ENCODE data around the gene MGLL. TPM values are rescaled to one million over a fixed set of nuclear protein-coding genes. Genes with fewer than 3 reads are reported as not detected.

MGLL gene
- total and polyA plus RNA-seq, 8 donors: 8.6 to 318 (median 16.0) TPM

DNA sequence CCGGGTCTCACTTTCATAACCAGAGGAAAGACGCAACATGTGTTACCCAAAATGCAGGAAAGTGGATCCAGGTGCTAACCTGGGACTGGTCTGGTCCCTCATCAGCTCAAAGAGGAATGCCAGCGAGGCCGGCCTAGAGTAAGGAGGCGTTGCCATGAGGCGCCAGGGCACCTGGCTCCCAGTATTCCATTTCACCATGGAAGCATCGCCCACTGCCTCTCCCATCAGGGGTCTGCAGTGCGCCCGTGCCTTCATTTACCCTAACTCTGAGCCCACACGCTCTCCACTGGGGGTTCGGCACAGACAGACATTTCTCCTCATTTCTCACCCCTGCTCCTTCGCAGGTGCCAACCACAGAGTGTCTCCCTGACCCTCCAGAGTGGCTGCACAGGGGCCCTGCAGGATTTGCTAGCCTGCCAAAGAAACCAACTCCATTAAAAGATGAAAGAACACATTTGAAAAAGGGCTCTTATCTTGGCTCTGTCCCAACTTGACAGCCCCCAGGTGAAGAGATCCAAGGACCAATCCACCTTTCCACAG lies 88.1 kb downstream of the MGLL start:
- intact Hi-C loops (cut with DNase I): no loop called here
- no peak for ATAC-seq

DNA sequence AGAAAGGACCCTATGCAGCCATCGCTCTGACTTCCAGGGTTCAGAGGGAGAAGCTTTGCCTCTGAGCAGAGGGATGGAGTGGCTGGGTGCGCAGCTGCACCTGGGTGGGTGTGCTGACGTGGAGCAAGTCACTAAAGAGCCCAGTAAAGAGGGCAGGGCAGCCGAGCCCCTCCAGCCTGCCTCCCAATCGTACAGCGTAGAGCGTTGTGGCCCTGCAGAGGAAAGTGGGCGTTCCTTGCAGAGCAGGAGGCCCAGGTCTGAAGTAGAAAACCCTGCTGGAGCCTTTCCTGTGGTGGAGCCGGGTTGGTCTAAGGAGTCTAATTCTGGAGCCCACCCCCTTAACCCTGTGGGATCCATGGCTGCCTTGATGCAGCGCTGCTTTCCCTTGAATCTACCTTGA lies 88.5 kb downstream of the MGLL start:
- Histone ChIP-seq H3K36me3 (no peaks in the 10 kb centered on the region), H3K4me3 (no peak overlapping the region), H3K4me1 (peaks cover 25 to 87% of the 10 kb centered on the region in 2 donors), H3K27ac (peak overlapping the region in 1 of 2 donors; percentile 80), H3K9me3 (no peaks in the 10 kb centered on the region), H3K27me3 (no peaks in the 10 kb centered on the region)
- no peak for ATAC-seq
- DNase-seq: no peak
- TF ChIP-seq, protein P1, sequence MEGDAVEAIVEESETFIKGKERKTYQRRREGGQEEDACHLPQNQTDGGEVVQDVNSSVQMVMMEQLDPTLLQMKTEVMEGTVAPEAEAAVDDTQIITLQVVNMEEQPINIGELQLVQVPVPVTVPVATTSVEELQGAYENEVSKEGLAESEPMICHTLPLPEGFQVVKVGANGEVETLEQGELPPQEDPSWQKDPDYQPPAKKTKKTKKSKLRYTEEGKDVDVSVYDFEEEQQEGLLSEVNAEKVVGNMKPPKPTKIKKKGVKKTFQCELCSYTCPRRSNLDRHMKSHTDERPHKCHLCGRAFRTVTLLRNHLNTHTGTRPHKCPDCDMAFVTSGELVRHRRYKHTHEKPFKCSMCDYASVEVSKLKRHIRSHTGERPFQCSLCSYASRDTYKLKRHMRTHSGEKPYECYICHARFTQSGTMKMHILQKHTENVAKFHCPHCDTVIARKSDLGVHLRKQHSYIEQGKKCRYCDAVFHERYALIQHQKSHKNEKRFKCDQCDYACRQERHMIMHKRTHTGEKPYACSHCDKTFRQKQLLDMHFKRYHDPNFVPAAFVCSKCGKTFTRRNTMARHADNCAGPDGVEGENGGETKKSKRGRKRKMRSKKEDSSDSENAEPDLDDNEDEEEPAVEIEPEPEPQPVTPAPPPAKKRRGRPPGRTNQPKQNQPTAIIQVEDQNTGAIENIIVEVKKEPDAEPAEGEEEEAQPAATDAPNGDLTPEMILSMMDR (IDR thresholded peaks at IDR 0.05): no peak
- intact Hi-C loops (cut with DNase I): no loop called here

More for the DNA sequence above, 88.1 kb downstream of the MGLL start:
- no peak for DNase-seq
- Histone ChIP-seq H3K36me3 (no peaks in the 10 kb centered on the region), H3K27ac (peak overlapping the region; percentile 6 to 80), H3K4me3 (no peak overlapping the region), H3K9me3 (no peaks in the 10 kb centered on the region), H3K4me1 (peaks cover 25 to 86% of the 10 kb centered on the region in 2 donors), H3K27me3 (no peaks in the 10 kb centered on the region)
- TF ChIP-seq, protein P1 (IDR thresholded peaks at IDR 0.05): no peak

DNA sequence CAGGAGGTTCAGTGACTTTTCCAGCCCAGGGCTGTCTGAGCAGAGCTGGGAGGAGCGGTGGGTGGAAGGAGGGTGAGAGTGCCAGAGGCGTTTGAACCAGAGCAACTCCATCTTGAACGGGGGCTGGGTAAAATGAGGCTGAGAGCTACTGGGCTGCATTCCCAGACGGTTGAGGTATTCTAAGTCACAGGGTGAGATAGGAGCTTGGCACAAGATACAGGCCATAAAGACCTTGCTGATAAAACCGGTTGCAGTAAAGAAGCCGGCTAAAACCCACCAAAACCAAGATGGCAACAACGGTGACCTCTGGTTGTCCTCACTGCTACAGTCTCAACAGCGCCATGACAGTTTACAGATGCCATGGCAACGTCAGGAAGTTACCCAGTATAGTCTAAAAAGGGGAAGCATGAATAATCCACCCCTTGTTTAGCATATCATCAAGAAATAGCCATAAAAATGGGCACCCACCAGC lies 89.4 kb downstream of the MGLL start:
- H3K4me1 ChIP-seq: peaks cover 19 to 83% of the 10 kb centered on the region in 2 donors
- no peak for ATAC-seq
- H3K27me3 ChIP-seq: no peaks in the 10 kb centered on the region
- TF ChIP-seq, protein P1 (IDR thresholded peaks at IDR 0.05): no peak
- no peaks in the 10 kb centered on the region for H3K36me3 ChIP-seq
- intact Hi-C loops (cut with DNase I): no loop called here
- no peak for DNase-seq
- no peak overlapping the region for H3K4me3 ChIP-seq
- no peak overlapping the region for H3K27ac ChIP-seq
- no peaks in the 10 kb centered on the region for H3K9me3 ChIP-seq

DNA sequence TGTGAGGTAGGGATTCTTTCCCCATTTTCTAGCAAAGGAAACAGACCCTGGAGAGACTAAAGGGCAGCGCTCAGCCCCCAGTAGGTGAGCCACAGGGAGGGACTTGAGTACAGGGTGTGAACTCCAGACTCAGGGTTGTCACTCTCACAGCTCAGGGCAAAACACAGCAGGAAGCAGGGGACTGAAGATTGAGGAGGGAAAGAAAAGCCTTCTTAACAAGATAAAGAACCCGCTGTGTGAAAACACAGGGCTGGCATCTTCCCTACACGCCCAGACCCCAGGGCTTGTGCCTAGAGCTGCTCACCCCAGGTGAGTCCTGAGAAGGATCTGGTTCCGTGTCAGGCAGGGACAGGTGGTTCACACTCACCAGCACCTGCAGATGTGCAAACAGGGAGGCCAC lies 90.0 kb downstream of the MGLL start:
- ATAC-seq (no peak), DNase-seq (no peak)
- no peaks in the 10 kb centered on the region for H3K36me3 ChIP-seq
- H3K27me3 ChIP-seq: no peaks in the 10 kb centered on the region
- H3K27ac ChIP-seq: no peak overlapping the region
- no peaks in the 10 kb centered on the region for H3K9me3 ChIP-seq
- TF ChIP-seq, protein P1 (IDR thresholded peaks at IDR 0.05): no peak
- intact Hi-C loops (cut with DNase I): no loop called here
- peaks cover 17 to 77% of the 10 kb centered on the region in 2 donors for H3K4me1 ChIP-seq
- no peak overlapping the region for H3K4me3 ChIP-seq

DNA sequence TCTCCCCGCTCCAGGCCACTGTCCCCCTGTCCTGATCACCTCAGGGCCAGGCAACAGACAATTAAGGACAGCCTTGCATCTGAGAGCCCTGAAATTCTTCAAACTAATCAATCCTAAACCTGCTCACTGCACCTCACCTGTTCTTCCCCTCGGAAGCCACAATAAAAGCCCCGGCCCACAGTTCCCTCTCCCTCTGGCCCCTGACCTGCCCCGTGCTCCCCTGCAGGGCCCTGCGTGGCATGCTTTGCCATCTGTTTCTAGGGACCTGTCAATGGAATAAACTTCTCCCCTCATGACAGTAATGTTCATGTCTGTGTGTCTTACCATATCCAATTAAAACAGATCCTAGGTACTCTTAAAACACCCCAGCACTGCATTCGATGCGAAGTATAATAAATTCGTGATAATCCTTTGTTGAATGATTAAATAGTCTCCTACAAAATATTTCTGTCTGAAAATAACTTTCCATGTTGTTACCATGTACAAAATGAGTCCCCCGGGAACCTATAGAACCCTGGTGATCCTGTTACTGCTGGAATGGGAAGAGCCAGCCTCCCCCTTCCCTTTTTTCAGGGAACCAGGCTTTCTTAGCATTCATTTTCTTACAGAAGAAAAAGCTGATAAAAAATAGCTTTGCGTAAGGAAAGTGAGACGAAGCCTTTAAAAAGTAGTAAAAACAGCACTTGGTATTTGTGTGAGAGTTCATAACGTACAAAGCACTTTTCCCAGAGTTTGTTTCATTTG lies 90.6 kb downstream of the MGLL start:
- TF ChIP-seq, protein P1 (IDR thresholded peaks at IDR 0.05): no peak
- DNase-seq (no peak), ATAC-seq (no peak)
- no peaks in the 10 kb centered on the region for H3K27me3 ChIP-seq
- peaks cover 17 to 72% of the 10 kb centered on the region in 2 donors for H3K4me1 ChIP-seq
- no peak overlapping the region for H3K27ac ChIP-seq
- no peaks in the 10 kb centered on the region for H3K36me3 ChIP-seq
- H3K9me3 ChIP-seq: no peaks in the 10 kb centered on the region
- no peak overlapping the region for H3K4me3 ChIP-seq
- intact Hi-C loops (cut with DNase I): no loop called here
